Panc1 (cell line): ENCODE results near the gene PSMD6.

Experiments
- CTCF ChIP-seq: fragments of 450-650 bp; IDR thresholded peaks from 2 replicates; pipeline ENCODE4 v1.5.1; 2017; ENCODE audit warnings: mild to moderate bottlenecking
- POLR2AphosphoS5 ChIP-seq: IDR thresholded peaks from 2 replicates; pipeline ENCODE4 v1.6.1; 2012; ENCODE audit warnings: mild to moderate bottlenecking, low read depth, low read length, moderate library complexity
- REST ChIP-seq, 2 experiments: IDR thresholded peaks; 2 replicates each; pipeline ENCODE4 v1.6.1; 2011 to 2012; ENCODE audit warnings: low read depth in 2 of 2, control low read depth in 1 of 2, low read length in 1 of 2, mild to moderate bottlenecking in 1 of 2, moderate library complexity in 1 of 2; ENCODE audit not compliant: insufficient read depth in 1 of 2
- SIN3A ChIP-seq: IDR thresholded peaks from 2 replicates; pipeline ENCODE4 v1.6.1; 2012; ENCODE audit warnings: low read depth, mild to moderate bottlenecking, low read length, moderate library complexity, borderline replicate concordance; ENCODE audit not compliant: insufficient read depth
- TCF7L2 ChIP-seq: IDR thresholded peaks from 2 replicates; pipeline ENCODE4 v1.6.1; 2011; ENCODE audit warnings: mild to moderate bottlenecking, low read depth, low read length, inconsistent platforms

DNA sequence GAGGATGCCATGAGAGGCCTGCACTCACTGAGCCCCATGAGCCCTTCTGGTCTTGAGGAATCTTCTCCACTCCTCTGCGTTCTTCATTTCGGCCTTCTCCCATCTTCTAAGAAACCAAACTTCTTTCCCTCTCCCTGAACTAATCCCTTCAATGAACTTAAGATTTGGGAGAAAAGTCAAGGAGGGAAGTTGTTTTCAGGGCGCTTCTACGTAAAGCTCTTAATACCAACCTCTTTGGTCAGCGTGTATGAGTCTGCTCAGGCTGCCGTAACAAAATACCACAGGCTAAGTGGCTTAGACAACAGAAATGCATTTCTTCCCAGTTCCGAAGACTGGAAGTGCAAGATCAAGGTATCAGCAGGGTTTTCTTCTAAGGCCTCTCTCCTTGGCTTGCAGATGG, 13.8 kb upstream of the PSMD6 start:
- no peak for TF ChIP-seq CTCF
- TF ChIP-seq POLR2AphosphoS5: no peak
- TF ChIP-seq SIN3A: no peak
- no peak for TF ChIP-seq TCF7L2
- no peak for TF ChIP-seq REST (IDR thresholded peaks at IDR 0.05; ENCODE audit: insufficient read depth in 1 of 2, low read depth in 2 of 2, low read length in 1 of 2)
